ENCODE data around the gene CHCHD4. TPM values are rescaled to one million over a fixed set of nuclear protein-coding genes. Genes with fewer than 3 reads are reported as not detected.
"Not testable (repeated sequence)": the region's sequence is repeated elsewhere in the genome, so short reads cannot be mapped to it uniquely, and the experiment has no call there.

The CHCHD4 gene
- total RNA-seq, 1 donor from 2014 or later, result 11.1 TPM

DNA sequence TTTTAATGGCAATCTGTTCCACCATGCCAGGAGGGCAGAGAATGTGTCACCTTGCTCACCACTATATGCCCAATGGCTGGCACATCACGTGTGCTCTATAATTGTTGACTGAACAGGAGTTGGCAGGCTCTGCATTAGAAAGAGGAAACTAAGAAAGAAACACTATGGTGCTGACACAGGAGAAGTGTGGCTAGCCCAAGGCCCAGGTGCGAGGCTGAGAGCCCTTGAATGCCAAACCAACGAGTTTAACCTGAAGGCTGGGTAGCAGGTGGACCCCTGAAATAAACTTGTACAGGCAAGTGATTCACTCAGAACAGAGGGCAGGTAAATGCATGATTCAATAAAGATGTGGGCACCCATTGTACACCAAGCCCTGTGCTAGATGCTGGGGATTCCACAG, 2.4 kb downstream of the CHCHD4 start:
- DNase-seq (ENCODE audit: low spot score), result no peak
- peak overlapping the region; percentile 66 for H3K4me3 Mint-ChIP-seq (ENCODE audit: unreplicated experiment)
- H3K4me1 Mint-ChIP-seq (ENCODE audit: unreplicated experiment), result peaks cover 43% of the 10 kb centered on the region
- no peak overlapping the region for H3K27ac Mint-ChIP-seq (ENCODE audit: unreplicated experiment)
- H3K27me3 Mint-ChIP-seq (ENCODE audit: unreplicated experiment), result peaks cover 11% of the 10 kb centered on the region
- peaks cover 21% of the 10 kb centered on the region for H3K36me3 Mint-ChIP-seq (ENCODE audit: low read depth, unreplicated experiment)
- TF ChIP-seq, protein P1, sequence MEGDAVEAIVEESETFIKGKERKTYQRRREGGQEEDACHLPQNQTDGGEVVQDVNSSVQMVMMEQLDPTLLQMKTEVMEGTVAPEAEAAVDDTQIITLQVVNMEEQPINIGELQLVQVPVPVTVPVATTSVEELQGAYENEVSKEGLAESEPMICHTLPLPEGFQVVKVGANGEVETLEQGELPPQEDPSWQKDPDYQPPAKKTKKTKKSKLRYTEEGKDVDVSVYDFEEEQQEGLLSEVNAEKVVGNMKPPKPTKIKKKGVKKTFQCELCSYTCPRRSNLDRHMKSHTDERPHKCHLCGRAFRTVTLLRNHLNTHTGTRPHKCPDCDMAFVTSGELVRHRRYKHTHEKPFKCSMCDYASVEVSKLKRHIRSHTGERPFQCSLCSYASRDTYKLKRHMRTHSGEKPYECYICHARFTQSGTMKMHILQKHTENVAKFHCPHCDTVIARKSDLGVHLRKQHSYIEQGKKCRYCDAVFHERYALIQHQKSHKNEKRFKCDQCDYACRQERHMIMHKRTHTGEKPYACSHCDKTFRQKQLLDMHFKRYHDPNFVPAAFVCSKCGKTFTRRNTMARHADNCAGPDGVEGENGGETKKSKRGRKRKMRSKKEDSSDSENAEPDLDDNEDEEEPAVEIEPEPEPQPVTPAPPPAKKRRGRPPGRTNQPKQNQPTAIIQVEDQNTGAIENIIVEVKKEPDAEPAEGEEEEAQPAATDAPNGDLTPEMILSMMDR (IDR thresholded peaks at IDR 0.05; ENCODE audit: unreplicated experiment), result no peak
- H3K9me3 Mint-ChIP-seq (ENCODE audit: unreplicated experiment), result no peaks in the 10 kb centered on the region

DNA sequence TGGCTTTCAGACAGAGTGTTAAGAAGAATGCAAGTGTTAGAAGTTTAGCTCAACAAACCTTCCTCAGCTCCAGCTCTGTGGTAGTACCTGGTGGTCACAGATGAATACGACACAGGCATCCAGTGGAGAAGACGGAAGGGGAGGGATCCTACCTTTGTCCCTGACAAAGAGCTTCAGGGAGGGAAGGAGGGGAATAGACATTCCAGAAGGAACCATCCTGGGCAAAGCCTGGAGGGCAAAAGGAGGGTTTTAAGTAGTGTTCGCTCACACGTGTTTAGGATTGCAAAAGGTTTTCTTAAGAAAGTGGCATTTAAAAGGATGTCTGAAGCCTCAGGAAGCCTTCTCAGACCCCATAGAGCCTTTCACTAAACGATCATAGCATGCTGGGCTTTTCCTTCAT, 2.8 kb downstream of the CHCHD4 start:
- H3K36me3 Mint-ChIP-seq (ENCODE audit: low read depth, unreplicated experiment), result peaks cover 21% of the 10 kb centered on the region
- no peaks in the 10 kb centered on the region for H3K9me3 Mint-ChIP-seq (ENCODE audit: unreplicated experiment)
- H3K27ac Mint-ChIP-seq (ENCODE audit: unreplicated experiment), result no peak overlapping the region
- TF ChIP-seq, protein P1 (IDR thresholded peaks at IDR 0.05; ENCODE audit: unreplicated experiment), result no peak
- no peak for DNase-seq (ENCODE audit: low spot score)
- H3K4me3 Mint-ChIP-seq (ENCODE audit: unreplicated experiment), result no peak overlapping the region
- peaks cover 10% of the 10 kb centered on the region for H3K27me3 Mint-ChIP-seq (ENCODE audit: unreplicated experiment)
- H3K4me1 Mint-ChIP-seq (ENCODE audit: unreplicated experiment), result peaks cover 43% of the 10 kb centered on the region

DNA sequence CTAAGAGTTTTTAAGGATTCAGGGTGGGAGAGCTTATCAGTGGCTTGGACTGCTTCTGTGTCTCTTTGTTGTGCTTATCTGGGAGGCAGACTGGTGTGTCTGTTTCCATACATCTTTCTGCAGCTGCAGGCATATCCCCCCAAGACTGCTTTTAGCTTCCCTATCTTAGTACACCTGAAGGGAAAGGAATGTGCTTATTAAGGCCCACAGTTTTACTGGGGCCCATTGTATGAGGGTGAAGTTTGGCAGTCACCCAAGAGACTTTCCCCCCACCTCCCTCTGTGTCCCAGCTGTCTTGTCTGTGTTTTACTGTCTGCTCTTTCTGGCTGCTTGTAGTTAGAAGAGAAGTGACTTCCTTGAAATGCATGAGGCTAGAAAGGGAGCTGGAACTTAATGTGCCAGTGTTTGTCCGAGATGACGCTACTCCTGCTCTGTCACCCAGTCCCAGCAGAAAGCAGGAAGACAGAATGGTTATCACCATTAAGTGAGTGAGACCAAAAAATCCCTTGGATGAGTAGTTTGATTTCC, 3.7 kb downstream of the CHCHD4 start:
- H3K4me1 Mint-ChIP-seq (ENCODE audit: unreplicated experiment), result peaks cover 38% of the 10 kb centered on the region
- DNase-seq (ENCODE audit: low spot score); H3K4me3 Mint-ChIP-seq (ENCODE audit: unreplicated experiment); H3K9me3 Mint-ChIP-seq (ENCODE audit: unreplicated experiment); H3K27me3 Mint-ChIP-seq (ENCODE audit: unreplicated experiment); H3K27ac Mint-ChIP-seq (ENCODE audit: unreplicated experiment): not testable (repeated sequence)
- peaks cover 21% of the 10 kb centered on the region for H3K36me3 Mint-ChIP-seq (ENCODE audit: low read depth, unreplicated experiment)

- peaks cover 21% of the 10 kb centered on the region for H3K36me3 Mint-ChIP-seq (ENCODE audit: low read depth, unreplicated experiment)
- H3K4me3 Mint-ChIP-seq (ENCODE audit: unreplicated experiment), result no peak overlapping the region
- H3K9me3 Mint-ChIP-seq (ENCODE audit: unreplicated experiment), result no peaks in the 10 kb centered on the region
- no peak for DNase-seq (ENCODE audit: low spot score)
- H3K27me3 Mint-ChIP-seq (ENCODE audit: unreplicated experiment), result peaks cover 8% of the 10 kb centered on the region
- peaks cover 33% of the 10 kb centered on the region for H3K4me1 Mint-ChIP-seq (ENCODE audit: unreplicated experiment)
- H3K27ac Mint-ChIP-seq (ENCODE audit: unreplicated experiment), result no peak overlapping the region
- TF ChIP-seq, protein P1 (IDR thresholded peaks at IDR 0.05; ENCODE audit: unreplicated experiment), result no peak
These were observed 4.4 kb downstream of the CHCHD4 start for GRCh38 chr3:14120111-14120920.

- no peaks in the 10 kb centered on the region for H3K9me3 Mint-ChIP-seq (ENCODE audit: unreplicated experiment)
- peaks cover 9% of the 10 kb centered on the region for H3K27me3 Mint-ChIP-seq (ENCODE audit: unreplicated experiment)
- H3K36me3 Mint-ChIP-seq (ENCODE audit: low read depth, unreplicated experiment), result peaks cover 22% of the 10 kb centered on the region
- no peak overlapping the region for H3K27ac Mint-ChIP-seq (ENCODE audit: unreplicated experiment)
- no peak for DNase-seq (ENCODE audit: low spot score)
- peaks cover 31% of the 10 kb centered on the region for H3K4me1 Mint-ChIP-seq (ENCODE audit: unreplicated experiment)
- TF ChIP-seq, protein P1 (IDR thresholded peaks at IDR 0.05; ENCODE audit: unreplicated experiment), result no peak
- no peak overlapping the region for H3K4me3 Mint-ChIP-seq (ENCODE audit: unreplicated experiment)
These were observed 5.0 kb downstream of the CHCHD4 start for GRCh38 chr3:14119651-14120050.

All from endothelial cell (in vitro differentiated cells).